Endothelial cell of umbilical vein (primary cell): Measurements from ENCODE around the gene ZNF490. TPM values are rescaled to one million over a fixed set of nuclear protein-coding genes. Genes with fewer than 3 reads are reported as not detected.

Source experiments
- BruUV-seq: library from RNA; stranded (reverse); fragments of 400-500 nt; replicated peaks from 2 replicates; lab custom pipeline; 2021; lab: Mats Ljungman, UMichigan
- CTCF ChIA-PET: fragments of 300-600, 350-600 bp; sonication (Branson Sonifier 250); formaldehyde crosslinking; loops from one replicate; lab custom pipeline; 2021; ENCODE audit warnings: antibody characterized with exemption, inconsistent platforms; lab: Charles Lee
- POLR2A ChIA-PET: fragments of 300-600, 350-600 bp; sonication (Branson Sonifier 250); formaldehyde crosslinking; loops from one replicate; lab custom pipeline; 2021; ENCODE audit warnings: antibody characterized with exemption, inconsistent platforms; lab: Charles Lee
- DNase-seq: peaks from one replicate; pipeline ENCODE4 v3.0.0-alpha.2; 2011; ENCODE audit warnings: low read depth, low spot score
- FAIRE-seq: peaks from 2 replicates; lab custom pipeline; 2011; peaks lifted over from hg19 to GRCh38; lab: Jason Lieb, UNC
- H2AFZ ChIP-seq: 2 replicates; pipeline ENCODE4 v1.6.0; 2012; ENCODE audit warnings: low read depth, low read length, control low read depth, inconsistent platforms
- H3K27ac ChIP-seq: 2 replicates; pipeline ENCODE4 v1.5.1; 2011; ENCODE audit warnings: low read depth, mild to moderate bottlenecking, control low read depth, low read length, moderate library complexity; ENCODE audit not compliant: insufficient read depth
- H3K27me3 ChIP-seq, 2 experiments: 2 replicates each; pipeline versions ENCODE4 v1.6.0 to v1.6.1; 2011; ENCODE audit warnings: low read length in 2 of 2, mixed read lengths in 1 of 2; ENCODE audit not compliant: control insufficient read depth in 2 of 2, insufficient read depth in 2 of 2
- H3K36me3 ChIP-seq, 2 experiments: 2 replicates in 1 of 2; 3 replicates in 1 of 2; pipeline ENCODE4 v1.5.1; 2011; ENCODE audit warnings: low read length in 2 of 2, mild to moderate bottlenecking in 1 of 2, moderate library complexity in 1 of 2; ENCODE audit not compliant: control insufficient read depth in 2 of 2, insufficient read depth in 2 of 2; ENCODE audit errors: extremely low read depth in 1 of 2
- H3K4me1 ChIP-seq: 3 replicates; pipeline ENCODE4 v1.5.1; 2011; ENCODE audit warnings: mild to moderate bottlenecking, low read length; ENCODE audit not compliant: control insufficient read depth, insufficient read depth; ENCODE audit errors: extremely low read depth
- H3K4me2 ChIP-seq: 2 replicates; pipeline ENCODE4 v1.6.1; 2011; ENCODE audit warnings: low read length, control low read depth, mixed read lengths; ENCODE audit not compliant: insufficient read depth
- H3K4me3 ChIP-seq, 3 experiments: fragments of 200-600 bp in 1 of 3; sonication (generic), shearing (Covaris generic) in 1 of 3; replicated peaks in 1 of 3; 2 replicates each; pipeline ENCODE4 v1.5.1; 2011 to 2016; ENCODE audit warnings: control low read depth in 3 of 3, low read length in 3 of 3, mild to moderate bottlenecking in 2 of 3, inconsistent platforms in 1 of 3, low read depth in 1 of 3, moderate library complexity in 1 of 3; ENCODE audit not compliant: insufficient read depth in 1 of 3
- H3K79me2 ChIP-seq: 2 replicates; pipeline ENCODE4 v1.6.0; 2012; ENCODE audit warnings: low read length, inconsistent platforms; ENCODE audit not compliant: control insufficient read depth, insufficient read depth
- H3K9ac ChIP-seq: replicated peaks from 2 replicates; pipeline ENCODE3; 2011; ENCODE audit warnings: low read length, control low read depth; ENCODE audit not compliant: insufficient read depth; ENCODE audit errors: extremely low read depth
- H3K9me1 ChIP-seq: replicated peaks from 3 replicates; pipeline ENCODE4 v1.6.0; 2011; ENCODE audit warnings: mild to moderate bottlenecking, low read length; ENCODE audit not compliant: control insufficient read depth, insufficient read depth; ENCODE audit errors: extremely low read depth
- H3K9me3 ChIP-seq: replicated peaks from 2 replicates; pipeline ENCODE4 v1.5.1; 2012; ENCODE audit warnings: low read length, inconsistent platforms; ENCODE audit not compliant: control insufficient read depth, insufficient read depth
- H4K20me1 ChIP-seq: replicated peaks from 2 replicates; pipeline ENCODE3; 2011; ENCODE audit warnings: mild to moderate bottlenecking, low read length; ENCODE audit not compliant: control insufficient read depth, insufficient read depth; ENCODE audit errors: extremely low read depth
- FOS ChIP-seq: IDR thresholded peaks from 2 replicates; pipeline ENCODE4 v1.6.1; 2011; ENCODE audit warnings: mild to moderate bottlenecking, low read length, moderate library complexity, borderline replicate concordance; ENCODE audit not compliant: insufficient read depth
- GATA2 ChIP-seq: IDR thresholded peaks from 2 replicates; pipeline ENCODE4 v1.7.0; 2011; ENCODE audit warnings: low read depth, mild to moderate bottlenecking, moderate library complexity, mixed read lengths, low read length; ENCODE audit not compliant: insufficient read length, insufficient read depth
- JUN ChIP-seq: IDR thresholded peaks from 2 replicates; pipeline ENCODE4 v1.6.1; 2011; ENCODE audit warnings: borderline replicate concordance, low read depth; ENCODE audit not compliant: insufficient read length, insufficient read depth
- MYC ChIP-seq: IDR thresholded peaks from one replicate; pipeline ENCODE4 v1.6.1; 2011; ENCODE audit warnings: mild to moderate bottlenecking, low read depth, low read length
- POLR2A ChIP-seq: IDR thresholded peaks from 2 replicates; pipeline ENCODE4 v1.6.1; 2012; ENCODE audit warnings: low read depth, mild to moderate bottlenecking, control low read depth, low read length
- POLR2AphosphoS5 ChIP-seq: IDR thresholded peaks from 2 replicates; pipeline ENCODE4 v1.6.1; 2012; ENCODE audit warnings: low read depth, mild to moderate bottlenecking, control low read depth, low read length, moderate library complexity; ENCODE audit not compliant: insufficient read depth
- dilution Hi-C: fragments of 300-500 bp; cut with MboI; formaldehyde crosslinking; loops from one replicate; pipeline ENCODE4 v1.15.0; 2019; ENCODE audit warnings: low sequenced_read_pairs; ENCODE audit not compliant: extremely low pct_ligation_motif_present
- intact Hi-C: fragments of 100-400 bp; cut with micrococcal nuclease; formaldehyde crosslinking; loops from one replicate; pipeline ENCODE4 v1.10.0; 2022
- polyA plus RNA-seq, 4 experiments: library from polyadenylated mRNA; depleted of rRNA in 3 of 4; stranded (reverse) in 3 of 4; unstranded in 1 of 4; fragments of >200 nt; gene quantifications; 2 replicates each; pipeline versions ENCODE4 v1.2.1 to v1.2.3, GENCODE V29; 2011 to 2012; ENCODE audit warnings: missing spikeins in 1 of 4
- total RNA-seq: library from RNA; stranded (reverse); gene quantifications from 2 replicates; pipeline ENCODE4 v1.2.3, GENCODE V29; 2021
- TF ChIP-seq, protein P1 (sequence below): IDR thresholded peaks from 2 replicates; pipeline ENCODE4 v1.6.1; 2011; ENCODE audit not compliant: insufficient read depth, insufficient read length
- TF ChIP-seq, protein P2 (sequence below), 2 donors: IDR thresholded peaks; 1 replicate in 1 of 2; 2 replicates in 1 of 2; pipeline ENCODE4 v1.5.1; 2011; ENCODE audit warnings: low read length in 2 of 2, mild to moderate bottlenecking in 2 of 2, moderate library complexity in 2 of 2, control low read depth in 1 of 2, inconsistent platforms in 1 of 2, low read depth in 1 of 2; ENCODE audit not compliant: insufficient read depth in 1 of 2; ENCODE audit errors: extremely low read depth in 1 of 2

The ZNF490 gene
- total and polyA plus RNA-seq, 2 donors (not counting 3 experiments of a cell fraction or from before 2014, with no cell fraction given), result 1.4 to 5.7 TPM

DNA sequence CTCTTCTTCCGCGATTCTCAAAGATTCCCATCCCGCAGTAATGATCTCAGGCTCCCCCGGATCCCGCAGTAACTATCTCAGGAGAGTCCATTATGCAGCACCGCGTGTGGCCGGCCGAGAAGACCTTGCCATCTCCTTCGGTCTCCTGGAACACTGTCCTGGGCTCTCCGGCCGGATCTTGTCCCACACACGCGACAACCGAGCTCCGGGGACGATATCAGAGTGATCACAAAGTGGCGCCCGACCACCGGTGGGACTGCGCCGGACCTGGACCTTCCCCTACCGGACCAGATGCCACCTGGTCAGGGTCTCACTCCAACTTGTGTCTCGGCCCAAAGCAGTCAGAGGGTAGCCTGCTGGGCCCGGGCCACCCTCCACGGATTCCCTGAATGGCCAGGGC lies 31.9 kb upstream of the ZNF490 start:
- H3K79me2 ChIP-seq, result no peaks in the 10 kb centered on the region
- H3K9me1 ChIP-seq, result no peaks in the 10 kb centered on the region
- no peaks in the 10 kb centered on the region for H3K36me3 ChIP-seq
- H3K9ac ChIP-seq, result no peak overlapping the region
- no peak for TF ChIP-seq FOS
- no peak for TF ChIP-seq POLR2AphosphoS5
- TF ChIP-seq GATA2, result no peak
- TF ChIP-seq, protein P1, sequence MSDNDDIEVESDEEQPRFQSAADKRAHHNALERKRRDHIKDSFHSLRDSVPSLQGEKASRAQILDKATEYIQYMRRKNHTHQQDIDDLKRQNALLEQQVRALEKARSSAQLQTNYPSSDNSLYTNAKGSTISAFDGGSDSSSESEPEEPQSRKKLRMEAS, result no peak
- TF ChIP-seq, protein P2, sequence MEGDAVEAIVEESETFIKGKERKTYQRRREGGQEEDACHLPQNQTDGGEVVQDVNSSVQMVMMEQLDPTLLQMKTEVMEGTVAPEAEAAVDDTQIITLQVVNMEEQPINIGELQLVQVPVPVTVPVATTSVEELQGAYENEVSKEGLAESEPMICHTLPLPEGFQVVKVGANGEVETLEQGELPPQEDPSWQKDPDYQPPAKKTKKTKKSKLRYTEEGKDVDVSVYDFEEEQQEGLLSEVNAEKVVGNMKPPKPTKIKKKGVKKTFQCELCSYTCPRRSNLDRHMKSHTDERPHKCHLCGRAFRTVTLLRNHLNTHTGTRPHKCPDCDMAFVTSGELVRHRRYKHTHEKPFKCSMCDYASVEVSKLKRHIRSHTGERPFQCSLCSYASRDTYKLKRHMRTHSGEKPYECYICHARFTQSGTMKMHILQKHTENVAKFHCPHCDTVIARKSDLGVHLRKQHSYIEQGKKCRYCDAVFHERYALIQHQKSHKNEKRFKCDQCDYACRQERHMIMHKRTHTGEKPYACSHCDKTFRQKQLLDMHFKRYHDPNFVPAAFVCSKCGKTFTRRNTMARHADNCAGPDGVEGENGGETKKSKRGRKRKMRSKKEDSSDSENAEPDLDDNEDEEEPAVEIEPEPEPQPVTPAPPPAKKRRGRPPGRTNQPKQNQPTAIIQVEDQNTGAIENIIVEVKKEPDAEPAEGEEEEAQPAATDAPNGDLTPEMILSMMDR (IDR thresholded peaks at IDR 0.05; ENCODE audit: extremely low read depth in 1 of 2, insufficient read depth in 1 of 2, low read depth in 1 of 2, low read length in 2 of 2), result no peak
- no peak for TF ChIP-seq POLR2A
- TF ChIP-seq JUN, result no peak
- no peak for TF ChIP-seq MYC
- no peak overlapping the region for H3K27ac ChIP-seq
- H3K9me3 ChIP-seq, result no peaks in the 10 kb centered on the region
- no peak overlapping the region for H3K4me2 ChIP-seq
- FAIRE-seq (no peak), DNase-seq (no peak)
- POLR2A ChIA-PET, result no interaction called here
- dilution Hi-C loops, result no loop called here
- no peaks in the 10 kb centered on the region for H4K20me1 ChIP-seq
- H2AFZ ChIP-seq, result no peak overlapping the region
- CTCF ChIA-PET, result interaction anchor here (1.0 kb wide), 1 partner anchor 31 kb away, joined by 3 read pairs; the partner anchor contains the start of gene ZNF791
- intact Hi-C loops, result no loop called here
- no peaks in the 10 kb centered on the region for H3K27me3 ChIP-seq
- BruUV-seq, result no TSS peak
- no peaks in the 10 kb centered on the region for H3K4me1 ChIP-seq
- no peak overlapping the region for H3K4me3 ChIP-seq
